ENCODE measurements around the gene RGS1. TPM values are rescaled to one million over a fixed set of nuclear protein-coding genes. Genes with fewer than 3 reads are reported as not detected.

RGS1 gene
- total RNA-seq, 2 donors from 2014 or later = 43.0 to 57.3 TPM

DNA sequence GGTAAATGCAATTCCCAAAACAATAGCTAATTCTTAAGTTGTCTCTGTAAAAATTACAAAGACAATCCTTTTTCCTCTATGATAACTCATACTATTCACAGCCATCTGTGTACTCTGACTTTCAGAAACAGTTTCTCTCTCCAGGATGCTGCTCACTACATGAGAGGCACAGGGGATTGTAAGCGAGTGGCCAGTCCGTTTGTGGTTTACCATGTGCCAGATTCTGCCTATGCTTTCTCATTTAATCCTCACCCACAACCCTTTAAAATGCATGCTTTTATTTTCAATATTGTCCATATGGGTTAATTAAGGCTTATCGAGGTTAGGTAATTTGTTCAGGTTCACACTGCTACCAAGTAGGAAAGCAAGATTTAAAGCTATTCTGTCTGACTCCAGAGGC is 23.0 kb downstream of the RGS1 start:
- WGBS = 79% methylated on average over 3 of the region's 3 CpGs

DNA sequence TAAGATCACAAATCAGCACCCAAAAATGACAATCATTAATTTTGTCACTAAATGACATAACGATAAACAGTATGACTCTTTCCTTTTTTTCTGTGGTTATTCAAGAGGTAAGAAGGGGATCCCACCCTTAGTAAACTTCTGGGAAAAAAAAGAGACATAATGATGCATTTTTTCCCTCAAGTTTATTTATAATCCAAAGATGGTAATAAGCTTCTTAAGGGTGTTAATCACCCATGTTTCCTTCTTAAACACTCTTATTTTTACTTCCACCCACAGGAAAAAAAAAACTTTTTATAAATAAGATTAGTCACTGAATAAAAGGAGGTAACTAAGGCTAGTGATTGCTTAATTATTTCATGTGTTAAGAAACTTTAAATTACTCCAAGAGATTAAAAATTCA is 24.7 kb downstream of the RGS1 start:
- no peaks in the 10 kb centered on the region for H3K4me1 ChIP-seq (replicated peaks)
- no peak for TF ChIP-seq POLR2A (IDR thresholded peaks at IDR 0.05)
- TF ChIP-seq, protein P1, sequence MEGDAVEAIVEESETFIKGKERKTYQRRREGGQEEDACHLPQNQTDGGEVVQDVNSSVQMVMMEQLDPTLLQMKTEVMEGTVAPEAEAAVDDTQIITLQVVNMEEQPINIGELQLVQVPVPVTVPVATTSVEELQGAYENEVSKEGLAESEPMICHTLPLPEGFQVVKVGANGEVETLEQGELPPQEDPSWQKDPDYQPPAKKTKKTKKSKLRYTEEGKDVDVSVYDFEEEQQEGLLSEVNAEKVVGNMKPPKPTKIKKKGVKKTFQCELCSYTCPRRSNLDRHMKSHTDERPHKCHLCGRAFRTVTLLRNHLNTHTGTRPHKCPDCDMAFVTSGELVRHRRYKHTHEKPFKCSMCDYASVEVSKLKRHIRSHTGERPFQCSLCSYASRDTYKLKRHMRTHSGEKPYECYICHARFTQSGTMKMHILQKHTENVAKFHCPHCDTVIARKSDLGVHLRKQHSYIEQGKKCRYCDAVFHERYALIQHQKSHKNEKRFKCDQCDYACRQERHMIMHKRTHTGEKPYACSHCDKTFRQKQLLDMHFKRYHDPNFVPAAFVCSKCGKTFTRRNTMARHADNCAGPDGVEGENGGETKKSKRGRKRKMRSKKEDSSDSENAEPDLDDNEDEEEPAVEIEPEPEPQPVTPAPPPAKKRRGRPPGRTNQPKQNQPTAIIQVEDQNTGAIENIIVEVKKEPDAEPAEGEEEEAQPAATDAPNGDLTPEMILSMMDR (IDR thresholded peaks at IDR 0.05) = no peak

More for the DNA sequence above, 23.0 kb downstream of the RGS1 start:
- H3K4me3 ChIP-seq = no peak overlapping the region
- intact Hi-C loops (cut with DNase I) = no loop called here
- no peaks in the 10 kb centered on the region for H3K36me3 ChIP-seq
- H3K27ac ChIP-seq = no peak overlapping the region
- H3K27me3 ChIP-seq (replicated peaks; ENCODE audit: insufficient read depth) = no peaks in the 10 kb centered on the region
- no peak for TF ChIP-seq POLR2A (IDR thresholded peaks at IDR 0.05)
- TF ChIP-seq, protein P1 (IDR thresholded peaks at IDR 0.05) = no peak
- TF ChIP-seq POLR2AphosphoS5 (IDR thresholded peaks at IDR 0.05) = no peak
- DNase-seq (ENCODE audit: low spot score) = no peak
- H3K9me3 ChIP-seq = no peaks in the 10 kb centered on the region
- H3K4me1 ChIP-seq (replicated peaks) = no peaks in the 10 kb centered on the region

DNA sequence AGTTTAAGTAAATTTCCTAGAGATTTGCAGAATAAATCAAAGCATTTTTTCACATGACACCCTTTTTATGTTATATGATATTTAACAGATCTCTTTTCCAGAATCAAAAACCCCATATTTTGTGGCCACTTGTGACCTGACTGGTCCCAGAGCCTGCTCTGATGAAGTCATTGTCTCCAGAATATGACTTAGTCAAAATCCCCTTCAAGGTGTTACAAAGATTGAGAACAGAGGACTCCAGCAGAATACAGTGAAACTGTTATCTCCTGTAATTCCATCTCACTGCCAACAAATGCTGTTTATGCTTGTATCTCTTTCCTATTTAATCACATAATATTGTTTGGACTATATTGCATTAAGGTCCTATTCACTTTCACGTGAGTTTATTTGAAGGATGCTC is 25.6 kb downstream of the RGS1 start:
- DNase-seq (ENCODE audit: low spot score) = no peak
- intact Hi-C loops (cut with DNase I) = loop anchor here (10.0 kb wide), 1 partner anchor 424 kb away; no protein-coding TSS in a partner anchor

More for the DNA sequence above, 24.7 kb downstream of the RGS1 start:
- WGBS = 94% methylated on average over 1 of the region's 1 CpG
- H3K27me3 ChIP-seq (replicated peaks; ENCODE audit: insufficient read depth) = no peaks in the 10 kb centered on the region
- no peaks in the 10 kb centered on the region for H3K36me3 ChIP-seq
- no peaks in the 10 kb centered on the region for H3K9me3 ChIP-seq
- no peak for DNase-seq (ENCODE audit: low spot score)
- intact Hi-C loops (cut with DNase I) = loop anchor here (10.0 kb wide), 1 partner anchor 425 kb away; no protein-coding TSS in a partner anchor
- H3K4me3 ChIP-seq = no peak overlapping the region
- H3K27ac ChIP-seq = no peak overlapping the region

DNA sequence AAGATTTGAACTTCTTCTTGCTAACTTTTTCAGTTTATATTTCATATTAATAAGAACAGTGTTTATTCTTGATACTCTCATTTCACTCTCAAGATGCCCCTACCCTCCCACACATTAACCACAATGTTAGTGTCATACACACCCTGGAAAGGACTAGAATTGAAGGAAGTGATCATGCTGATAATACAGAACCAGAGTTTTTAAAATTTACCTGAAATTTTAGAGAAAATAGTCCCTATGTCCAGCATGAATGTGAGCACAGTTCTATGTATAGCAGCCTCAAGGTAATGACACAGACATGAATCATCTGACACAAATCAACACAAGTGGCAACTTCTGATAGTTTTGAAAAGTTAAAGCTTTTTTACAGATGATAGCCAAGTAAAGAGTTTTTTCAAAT is 26.0 kb downstream of the RGS1 start:
- TF ChIP-seq POLR2AphosphoS5 (IDR thresholded peaks at IDR 0.05) (no peak), POLR2A (IDR thresholded peaks at IDR 0.05) (no peak)
- TF ChIP-seq, protein P1 (IDR thresholded peaks at IDR 0.05) = no peak
- Histone ChIP-seq H3K4me1 (replicated peaks) (no peaks in the 10 kb centered on the region), H3K36me3 (no peaks in the 10 kb centered on the region), H3K27me3 (replicated peaks; ENCODE audit: insufficient read depth) (no peaks in the 10 kb centered on the region), H3K4me3 (no peak overlapping the region), H3K9me3 (no peaks in the 10 kb centered on the region), H3K27ac (no peak overlapping the region)
- intact Hi-C loops (cut with DNase I) = loop anchor here (10.0 kb wide), 1 partner anchor 423 kb away; no protein-coding TSS in a partner anchor
- no peak for DNase-seq (ENCODE audit: low spot score)

More for the DNA sequence above, 25.6 kb downstream of the RGS1 start:
- TF ChIP-seq, protein P1 (IDR thresholded peaks at IDR 0.05) = no peak
- no peak overlapping the region for H3K27ac ChIP-seq
- H3K9me3 ChIP-seq = no peaks in the 10 kb centered on the region
- H3K27me3 ChIP-seq (replicated peaks; ENCODE audit: insufficient read depth) = no peaks in the 10 kb centered on the region
- H3K4me1 ChIP-seq (replicated peaks) = no peaks in the 10 kb centered on the region
- 80% methylated on average over 1 of the region's 1 CpG for WGBS
- H3K4me3 ChIP-seq = no peak overlapping the region
- H3K36me3 ChIP-seq = no peaks in the 10 kb centered on the region

DNA sequence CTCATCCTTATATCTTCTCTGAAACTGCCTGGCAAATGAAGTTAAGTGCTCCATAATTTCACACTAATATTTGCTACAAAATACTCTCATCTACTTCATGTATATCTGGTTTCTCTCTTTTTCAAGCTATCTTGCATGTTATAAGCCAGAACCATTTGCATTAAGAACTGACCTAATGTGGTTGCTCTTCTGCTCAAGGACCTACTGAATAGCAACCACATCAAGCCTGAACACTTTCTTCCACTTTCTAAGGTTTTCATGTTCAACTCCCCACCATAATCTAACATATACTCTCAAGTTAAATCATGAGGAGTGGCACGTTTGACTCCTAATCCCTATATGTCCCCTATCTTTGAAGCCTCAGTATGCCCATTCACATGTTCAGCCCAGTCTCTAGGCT is 27.2 kb downstream of the RGS1 start:
- Histone ChIP-seq H3K4me3 (no peak overlapping the region), H3K27ac (no peak overlapping the region), H3K36me3 (no peaks in the 10 kb centered on the region), H3K4me1 (replicated peaks) (no peaks in the 10 kb centered on the region), H3K27me3 (replicated peaks; ENCODE audit: insufficient read depth) (no peaks in the 10 kb centered on the region), H3K9me3 (no peaks in the 10 kb centered on the region)
- intact Hi-C loops (cut with DNase I) = loop anchor here (10.0 kb wide), 1 partner anchor 422 kb away; no protein-coding TSS in a partner anchor
- WGBS = 92% methylated on average over 1 of the region's 1 CpG
- TF ChIP-seq POLR2AphosphoS5 (IDR thresholded peaks at IDR 0.05) = no peak
- TF ChIP-seq, protein P1 (IDR thresholded peaks at IDR 0.05) = no peak
- TF ChIP-seq POLR2A (IDR thresholded peaks at IDR 0.05) = no peak
- DNase-seq (ENCODE audit: low spot score) = no peak
